Gastrocnemius medialis (tissue), 4 donors: ENCODE results near the gene TNRC6B. TPM values are rescaled to one million over a fixed set of nuclear protein-coding genes. Genes with fewer than 3 reads are reported as not detected.

Experiments
- ATAC-seq, 2 donors: fragments of 150-250 bp; one replicate each; pipeline ENCODE4 v1.9.1; 2016
- DNase-seq, 2 donors: peaks; one replicate each; pipeline ENCODE4 v3.0.0-alpha.2; 2019
- H3K27ac ChIP-seq, 4 donors: fragments of 200-600 bp; sonication (generic); 1 replicate in 1 of 4; 2 replicates in 3 of 4; pipeline ENCODE4 v1.5.1; 2016 to 2018; ENCODE audit warnings: mild to moderate bottlenecking in 2 of 4, moderate library complexity in 1 of 4
- H3K27me3 ChIP-seq, 3 donors: fragments of 200-600 bp; sonication (generic) in 2 of 3; 1 replicate in 1 of 3; 2 replicates in 2 of 3; pipeline versions ENCODE4 v1.5.1 to v1.6.0; 2016 to 2019; ENCODE audit warnings: mild to moderate bottlenecking in 1 of 3, moderate library complexity in 1 of 3
- H3K36me3 ChIP-seq, 2 donors: fragments of 200-600 bp; sonication (generic) in 1 of 2; one replicate each; pipeline ENCODE4 v1.5.1; 2017 to 2018
- H3K4me1 ChIP-seq, 2 donors: fragments of 200-600 bp; sonication (generic) in 1 of 2; one replicate each; pipeline ENCODE4 v1.5.1; 2016 to 2017; ENCODE audit warnings: mild to moderate bottlenecking in 2 of 2
- H3K4me3 ChIP-seq, 4 donors: fragments of 200-600 bp; sonication (generic) in 3 of 4; 1 replicate in 1 of 4; 2 replicates in 3 of 4; pipeline ENCODE4 v1.5.1; 2016 to 2019; ENCODE audit warnings: mild to moderate bottlenecking in 2 of 4
- H3K9me3 ChIP-seq, 3 donors: fragments of 200-600 bp; sonication (generic) in 2 of 3; 1 replicate in 1 of 3; 2 replicates in 2 of 3; pipeline ENCODE4 v1.5.1; 2016 to 2019
- POLR2A ChIP-seq, 2 donors: fragments of 450-650 bp; IDR thresholded peaks; one replicate each; pipeline ENCODE4 v1.6.1; 2017; ENCODE audit warnings: antibody characterized with exemption in 2 of 2, mild to moderate bottlenecking in 2 of 2, moderate library complexity in 2 of 2
- in situ Hi-C, 4 donors: fragments of 200-750 bp; cut with MboI; loops; one replicate each; pipeline versions ENCODE4 v1.15.0 to v1.8.0; 2017; ENCODE audit warnings: low sequenced_read_pairs in 4 of 4
- intact Hi-C: fragments of 100-400 bp; cut with DNase I; formaldehyde crosslinking; loops from one replicate; pipeline ENCODE4 v1.15.1; 2023; ENCODE audit warnings: low total_unique reads
- total RNA-seq, 4 donors: library from RNA; depleted of rRNA; stranded (reverse); fragments of >200 nt; gene quantifications; one replicate each; pipeline versions ENCODE4 v1.1.0 to v1.2.3, GENCODE V29; 2016
- TF ChIP-seq, protein P1 (sequence below), 5 experiments: fragments of 450-650 bp in 3 of 5; fragments of 200-600 bp in 2 of 5; sonication (generic) in 2 of 5; IDR thresholded peaks in 4 of 5; conservative IDR thresholded peaks in 1 of 5; 1 replicate in 4 of 5; 2 replicates in 1 of 5; pipeline ENCODE4 v1.5.1; 2016 to 2019; ENCODE audit warnings: antibody characterized with exemption in 5 of 5, mild to moderate bottlenecking in 3 of 5, moderate library complexity in 3 of 5

The TNRC6B gene
- total RNA-seq, 4 donors from 2014 or later, result 31.9 to 76.7 (median 57.0) TPM

DNA sequence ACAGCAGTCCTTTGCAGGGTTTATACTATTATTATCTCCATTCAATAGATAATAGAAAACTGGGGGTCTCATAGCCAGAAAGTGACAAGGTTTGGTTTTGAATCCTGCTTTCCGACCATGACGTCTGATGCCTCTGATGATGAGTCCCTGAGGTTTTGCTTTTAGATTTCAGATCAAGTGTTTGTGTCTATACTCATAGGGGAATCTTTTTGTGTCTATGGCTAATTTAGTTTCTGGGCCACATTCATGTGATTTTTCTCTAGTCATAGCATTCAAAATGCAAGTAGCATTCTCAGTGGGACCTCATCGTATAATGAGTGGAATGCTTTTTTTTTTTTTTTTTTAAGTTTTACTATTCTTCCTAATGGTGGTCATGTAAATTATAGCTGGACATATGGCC, 72.9 kb downstream of the TNRC6B start:
- Histone ChIP-seq H3K4me3 (no peak overlapping the region), H3K36me3 (no peaks in the 10 kb centered on the region), H3K27me3 (no peaks in the 10 kb centered on the region), H3K27ac (no peak overlapping the region), H3K9me3 (no peaks in the 10 kb centered on the region), H3K4me1 (no peaks in the 10 kb centered on the region)
- in situ Hi-C loops (no loop called here), intact Hi-C loops (no loop called here)
- no peak for DNase-seq
- ATAC-seq, result no peak
- TF ChIP-seq POLR2A (IDR thresholded peaks at IDR 0.05), result no peak
- TF ChIP-seq, protein P1, sequence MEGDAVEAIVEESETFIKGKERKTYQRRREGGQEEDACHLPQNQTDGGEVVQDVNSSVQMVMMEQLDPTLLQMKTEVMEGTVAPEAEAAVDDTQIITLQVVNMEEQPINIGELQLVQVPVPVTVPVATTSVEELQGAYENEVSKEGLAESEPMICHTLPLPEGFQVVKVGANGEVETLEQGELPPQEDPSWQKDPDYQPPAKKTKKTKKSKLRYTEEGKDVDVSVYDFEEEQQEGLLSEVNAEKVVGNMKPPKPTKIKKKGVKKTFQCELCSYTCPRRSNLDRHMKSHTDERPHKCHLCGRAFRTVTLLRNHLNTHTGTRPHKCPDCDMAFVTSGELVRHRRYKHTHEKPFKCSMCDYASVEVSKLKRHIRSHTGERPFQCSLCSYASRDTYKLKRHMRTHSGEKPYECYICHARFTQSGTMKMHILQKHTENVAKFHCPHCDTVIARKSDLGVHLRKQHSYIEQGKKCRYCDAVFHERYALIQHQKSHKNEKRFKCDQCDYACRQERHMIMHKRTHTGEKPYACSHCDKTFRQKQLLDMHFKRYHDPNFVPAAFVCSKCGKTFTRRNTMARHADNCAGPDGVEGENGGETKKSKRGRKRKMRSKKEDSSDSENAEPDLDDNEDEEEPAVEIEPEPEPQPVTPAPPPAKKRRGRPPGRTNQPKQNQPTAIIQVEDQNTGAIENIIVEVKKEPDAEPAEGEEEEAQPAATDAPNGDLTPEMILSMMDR (IDR thresholded peaks at IDR 0.05 in 4 of 5, conservative IDR thresholded peaks at IDR 0.05 in 1 of 5), result no peak

DNA sequence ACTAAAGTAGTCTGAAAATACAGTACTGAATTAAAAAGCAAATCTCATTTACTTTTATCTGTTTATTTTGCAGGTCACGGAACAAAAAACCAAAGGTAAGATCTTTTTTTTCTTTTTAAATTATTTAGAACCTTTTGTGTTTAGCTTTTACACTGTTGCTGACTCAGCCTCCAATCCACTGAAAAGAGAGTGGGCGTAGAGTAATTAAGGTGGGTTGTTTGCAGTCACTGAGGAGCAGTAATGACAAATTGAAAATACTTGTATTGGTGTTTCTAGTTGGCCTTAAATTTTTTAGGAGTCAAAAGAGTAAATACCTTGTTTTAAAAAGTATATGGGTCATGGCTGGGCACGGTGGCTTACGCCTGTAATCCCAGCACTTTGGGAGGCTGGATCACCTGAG, 73.4 kb downstream of the TNRC6B start:
- TF ChIP-seq, protein P1 (IDR thresholded peaks at IDR 0.05 in 4 of 5, conservative IDR thresholded peaks at IDR 0.05 in 1 of 5), result no peak
- no peak for TF ChIP-seq POLR2A (IDR thresholded peaks at IDR 0.05)
- intact Hi-C loops (no loop called here), in situ Hi-C loops (no loop called here)
- Histone ChIP-seq H3K36me3 (no peaks in the 10 kb centered on the region), H3K27me3 (no peaks in the 10 kb centered on the region), H3K4me1 (no peaks in the 10 kb centered on the region), H3K27ac (peak overlapping the region in 1 of 4 donors; percentile 6), H3K9me3 (no peaks in the 10 kb centered on the region), H3K4me3 (no peak overlapping the region)
- DNase-seq (no peak), ATAC-seq (no peak)

DNA sequence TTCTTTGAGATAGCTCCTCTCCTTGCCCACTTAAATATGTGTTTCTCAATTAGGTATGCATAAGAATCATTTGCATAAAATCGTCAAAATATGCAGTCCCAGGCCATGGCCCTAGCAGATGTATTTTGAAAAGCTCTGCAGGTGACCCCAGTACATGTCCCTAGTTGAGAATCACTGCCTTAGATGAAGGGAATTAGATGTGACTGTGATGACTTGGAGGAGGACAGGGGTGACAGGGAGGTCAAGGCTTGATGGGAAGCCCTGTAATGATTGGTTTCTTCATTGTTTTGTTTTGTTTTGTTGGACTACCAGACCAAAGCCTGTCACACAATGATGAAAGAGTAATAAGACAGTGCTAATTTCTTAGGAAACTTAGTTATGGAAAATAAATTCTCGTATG, 74.4 kb downstream of the TNRC6B start:
- ATAC-seq (no peak), DNase-seq (no peak)
- TF ChIP-seq POLR2A (IDR thresholded peaks at IDR 0.05), result no peak
- TF ChIP-seq, protein P1 (IDR thresholded peaks at IDR 0.05 in 4 of 5, conservative IDR thresholded peaks at IDR 0.05 in 1 of 5), result no peak
- H3K36me3 ChIP-seq, result no peaks in the 10 kb centered on the region
- no peaks in the 10 kb centered on the region for H3K27me3 ChIP-seq
- intact Hi-C loops (no loop called here), in situ Hi-C loops (no loop called here)
- no peaks in the 10 kb centered on the region for H3K4me1 ChIP-seq
- no peaks in the 10 kb centered on the region for H3K9me3 ChIP-seq
- no peak overlapping the region for H3K4me3 ChIP-seq
- H3K27ac ChIP-seq, result no peak overlapping the region

DNA sequence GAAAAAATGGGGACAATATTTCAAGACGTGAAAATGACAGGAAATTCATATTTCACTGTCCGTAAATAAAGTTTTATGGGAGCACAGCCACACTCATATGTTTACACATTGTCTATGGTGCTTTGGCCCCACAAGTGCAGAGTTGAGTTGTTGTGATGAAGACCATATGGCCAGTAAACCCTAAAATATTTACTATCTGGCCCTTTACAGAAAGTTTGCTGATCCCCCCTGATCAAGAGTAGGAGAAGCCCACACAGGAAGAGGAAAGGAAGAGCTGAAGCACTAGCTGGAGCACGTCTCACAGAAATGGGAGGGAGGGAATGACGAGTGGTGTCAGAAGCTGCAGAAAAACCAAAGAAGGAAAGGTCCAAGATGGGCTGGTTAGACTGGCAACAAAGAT, 78.8 kb downstream of the TNRC6B start:
- in situ Hi-C loops (no loop called here), intact Hi-C loops (no loop called here)
- H3K4me1 ChIP-seq, result peaks cover 14 to 18% of the 10 kb centered on the region in 2 donors
- H3K4me3 ChIP-seq, result no peak overlapping the region
- H3K36me3 ChIP-seq, result no peaks in the 10 kb centered on the region
- TF ChIP-seq, protein P1 (IDR thresholded peaks at IDR 0.05 in 4 of 5, conservative IDR thresholded peaks at IDR 0.05 in 1 of 5), result no peak
- TF ChIP-seq POLR2A (IDR thresholded peaks at IDR 0.05), result no peak
- no peaks in the 10 kb centered on the region for H3K9me3 ChIP-seq
- H3K27me3 ChIP-seq, result no peaks in the 10 kb centered on the region
- no peak for ATAC-seq
- H3K27ac ChIP-seq, result peak overlapping the region; percentile 24 to 84 (median 62)
- DNase-seq, result no peak

DNA sequence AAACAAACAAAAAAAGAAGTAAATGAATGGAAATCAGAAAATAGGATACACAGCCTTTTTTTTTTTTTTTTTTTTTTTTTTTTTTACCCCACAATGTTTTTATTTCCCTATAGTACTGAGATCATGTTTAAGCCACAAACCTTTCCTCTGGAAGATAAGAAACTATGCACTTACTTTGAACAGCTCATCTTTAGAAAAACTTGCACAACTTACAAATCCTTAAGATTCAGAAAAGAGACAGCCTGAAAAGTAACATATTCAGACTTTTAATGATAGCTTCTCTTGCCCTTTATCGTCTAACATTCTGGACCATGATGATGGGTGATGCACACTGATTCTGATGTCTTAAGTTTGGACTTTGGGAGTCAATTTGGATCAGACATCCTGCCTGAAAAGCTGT, 80.3 kb downstream of the TNRC6B start:
- ATAC-seq, result no peak
- peak overlapping the region; percentile 70 to 84 (median 72) for H3K27ac ChIP-seq

More for the DNA sequence above, 80.3 kb downstream of the TNRC6B start:
- Histone ChIP-seq H3K9me3 (no peaks in the 10 kb centered on the region), H3K4me3 (no peak overlapping the region), H3K36me3 (peaks cover 0 to 6% of the 10 kb centered on the region in 2 donors), H3K4me1 (peaks cover 14 to 23% of the 10 kb centered on the region in 2 donors), H3K27me3 (no peaks in the 10 kb centered on the region)
- DNase-seq, result no peak
- TF ChIP-seq, protein P1 (IDR thresholded peaks at IDR 0.05 in 4 of 5, conservative IDR thresholded peaks at IDR 0.05 in 1 of 5), result no peak
- no peak for TF ChIP-seq POLR2A (IDR thresholded peaks at IDR 0.05)
- in situ Hi-C loops (no loop called here), intact Hi-C loops (no loop called here)
